ENCODE results near the gene ABCD1. TPM values are rescaled to one million over a fixed set of nuclear protein-coding genes. Genes with fewer than 3 reads are reported as not detected.
"Not testable (repeated sequence)": the region's sequence is repeated elsewhere in the genome, so short reads cannot be mapped to it uniquely, and the experiment has no call there.

ABCD1 gene
- total RNA-seq, 1 donor from 2014 or later, result 13.1 TPM

DNA sequence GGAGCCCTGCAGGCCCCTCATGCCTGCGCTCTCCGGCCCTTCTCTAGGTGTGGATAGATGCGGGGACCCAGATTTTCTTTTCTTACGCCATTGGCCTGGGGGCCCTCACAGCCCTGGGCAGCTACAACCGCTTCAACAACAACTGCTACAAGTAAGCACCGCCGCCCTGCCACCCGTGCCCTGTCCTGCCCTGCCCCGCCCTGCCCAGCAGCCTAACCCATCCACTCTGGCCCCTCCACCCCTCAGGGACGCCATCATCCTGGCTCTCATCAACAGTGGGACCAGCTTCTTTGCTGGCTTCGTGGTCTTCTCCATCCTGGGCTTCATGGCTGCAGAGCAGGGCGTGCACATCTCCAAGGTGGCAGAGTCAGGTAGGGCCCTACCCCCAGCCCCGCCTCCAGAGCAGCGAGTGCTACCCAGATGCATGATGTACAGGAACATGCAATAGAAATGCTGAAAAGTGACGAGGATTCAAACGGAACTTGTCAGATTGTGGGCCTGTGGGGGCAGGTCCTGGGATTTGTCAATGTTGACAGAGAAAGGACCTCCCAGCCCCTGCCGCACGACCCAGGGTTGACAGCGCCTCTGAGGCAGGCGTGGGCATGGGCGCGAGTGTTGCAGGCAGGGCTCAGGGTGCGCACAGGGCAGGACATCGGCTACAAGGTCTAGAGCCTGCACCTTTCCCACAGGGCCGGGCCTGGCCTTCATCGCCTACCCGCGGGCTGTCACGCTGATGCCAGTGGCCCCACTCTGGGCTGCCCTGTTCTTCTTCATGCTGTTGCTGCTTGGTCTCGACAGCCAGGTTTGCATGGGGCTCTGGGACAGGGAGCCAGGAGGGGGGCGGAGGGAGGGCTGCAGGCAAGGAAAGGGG, 31.2 kb upstream of the ABCD1 start:
- intact Hi-C loops (cut with micrococcal nuclease), result no loop called here

- intact Hi-C loops (cut with micrococcal nuclease), result not testable (repeated sequence)
These were observed 30.4 kb upstream of the ABCD1 start for GRCh38 chrX:153694256-153694655.

GRCh38 chrX:153694687-153695270, 29.9 kb upstream of the ABCD1 start:
- intact Hi-C loops (cut with micrococcal nuclease), result no loop called here

DNA sequence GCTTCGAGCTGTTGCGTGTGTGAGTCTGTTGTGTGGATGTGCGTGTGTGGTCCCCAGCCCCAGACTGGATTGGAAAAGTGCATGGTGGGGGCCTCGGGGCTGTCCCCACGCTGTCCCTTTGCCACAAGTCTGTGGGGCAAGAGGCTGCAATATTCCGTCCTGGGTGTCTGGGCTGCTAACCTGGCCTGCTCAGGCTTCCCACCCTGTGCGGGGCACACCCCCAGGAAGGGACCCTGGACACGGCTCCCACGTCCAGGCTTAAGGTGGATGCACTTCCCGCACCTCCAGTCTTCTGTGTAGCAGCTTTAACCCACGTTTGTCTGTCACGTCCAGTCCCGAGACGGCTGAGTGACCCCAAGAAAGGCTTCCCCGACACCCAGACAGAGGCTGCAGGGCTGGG, 28.6 kb upstream of the ABCD1 start:
- intact Hi-C loops (cut with micrococcal nuclease), result no loop called here

GRCh38 chrX:153696538-153696937, 28.1 kb upstream of the ABCD1 start:
- intact Hi-C loops (cut with micrococcal nuclease), result not testable (repeated sequence)

DNA sequence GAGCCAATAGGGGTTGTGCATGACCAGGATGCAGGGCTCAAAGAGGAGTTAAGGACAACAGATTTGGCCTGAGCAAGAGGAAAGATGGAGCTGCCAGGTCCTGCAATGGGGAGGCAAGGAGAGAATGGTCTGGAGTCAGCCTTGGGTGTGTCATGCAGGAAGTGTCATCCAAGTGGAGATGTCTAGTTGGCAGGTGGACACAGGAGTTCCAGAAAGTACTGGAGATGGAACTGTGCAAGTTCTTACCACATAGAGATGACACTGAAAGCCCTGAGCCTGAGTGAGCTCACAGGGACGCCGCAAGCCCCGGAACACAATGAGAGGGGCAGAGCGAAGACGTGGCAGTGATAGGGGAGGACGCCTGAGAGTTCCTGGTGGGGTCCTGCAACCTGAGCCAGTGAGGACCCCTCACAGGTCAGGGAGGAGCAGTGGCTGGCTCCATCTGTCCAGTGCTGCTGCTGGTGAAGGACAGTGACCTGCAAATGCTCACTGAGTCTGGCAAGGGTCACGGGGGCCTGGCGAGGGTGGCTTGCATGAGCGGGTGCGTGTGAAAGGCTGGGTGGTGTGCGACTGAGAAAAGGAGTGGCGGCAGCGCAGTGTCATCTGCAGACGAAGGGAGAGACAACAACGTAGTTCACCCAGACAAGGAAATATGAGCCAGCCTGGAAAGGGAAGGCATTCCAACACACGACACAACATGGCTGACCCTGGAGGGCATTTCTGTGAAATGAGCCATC, 27.5 kb upstream of the ABCD1 start:
- intact Hi-C loops (cut with micrococcal nuclease), result not testable (repeated sequence)

DNA sequence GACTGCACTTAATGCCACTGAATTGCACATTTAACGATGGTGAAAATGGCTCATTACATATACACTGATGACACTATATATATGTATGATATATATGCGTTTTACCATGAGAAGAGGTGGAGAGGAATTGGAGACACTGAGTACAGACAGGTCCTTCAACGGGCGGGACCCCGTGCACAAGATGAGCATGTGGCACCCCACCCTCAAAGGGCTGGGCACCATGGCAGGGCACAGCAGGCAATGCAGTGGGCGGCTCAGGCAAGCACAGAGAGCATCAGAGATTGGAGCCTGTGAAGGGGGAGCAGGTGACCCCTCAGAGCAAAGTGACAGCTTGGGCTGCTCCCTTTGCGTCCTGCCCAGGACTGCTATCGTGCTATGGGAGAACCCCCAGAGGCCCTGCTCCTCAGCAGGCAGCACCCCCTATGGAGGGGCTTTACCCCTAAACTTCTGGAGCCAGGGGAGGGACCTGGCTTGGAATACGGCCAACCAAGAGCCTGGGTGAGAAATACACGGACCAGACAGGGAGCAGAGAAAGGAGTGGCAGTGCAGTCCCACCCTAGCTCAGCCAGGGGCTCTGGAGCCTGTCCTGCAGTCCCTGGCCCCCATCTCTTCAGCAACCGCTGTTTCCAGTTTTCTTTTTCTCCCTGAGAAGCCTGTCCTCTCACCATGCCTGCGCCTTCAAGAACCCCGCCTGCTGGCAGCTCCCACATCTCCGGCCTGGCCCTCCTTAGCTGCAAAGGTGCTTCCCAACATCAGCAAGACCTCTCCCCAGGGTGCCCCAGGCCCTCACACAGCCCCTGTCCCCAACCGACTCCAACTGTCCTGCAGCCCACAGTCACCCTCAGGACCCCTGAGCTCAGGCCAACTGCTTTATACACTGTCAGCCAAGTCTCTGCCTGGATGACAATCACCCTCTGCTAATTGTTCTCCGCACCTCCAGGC, 26.5 kb upstream of the ABCD1 start:
- intact Hi-C loops (cut with micrococcal nuclease), result no loop called here

- intact Hi-C loops (cut with micrococcal nuclease), result not testable (repeated sequence)
These were observed 25.4 kb upstream of the ABCD1 start for GRCh38 chrX:153699210-153699783.

DNA sequence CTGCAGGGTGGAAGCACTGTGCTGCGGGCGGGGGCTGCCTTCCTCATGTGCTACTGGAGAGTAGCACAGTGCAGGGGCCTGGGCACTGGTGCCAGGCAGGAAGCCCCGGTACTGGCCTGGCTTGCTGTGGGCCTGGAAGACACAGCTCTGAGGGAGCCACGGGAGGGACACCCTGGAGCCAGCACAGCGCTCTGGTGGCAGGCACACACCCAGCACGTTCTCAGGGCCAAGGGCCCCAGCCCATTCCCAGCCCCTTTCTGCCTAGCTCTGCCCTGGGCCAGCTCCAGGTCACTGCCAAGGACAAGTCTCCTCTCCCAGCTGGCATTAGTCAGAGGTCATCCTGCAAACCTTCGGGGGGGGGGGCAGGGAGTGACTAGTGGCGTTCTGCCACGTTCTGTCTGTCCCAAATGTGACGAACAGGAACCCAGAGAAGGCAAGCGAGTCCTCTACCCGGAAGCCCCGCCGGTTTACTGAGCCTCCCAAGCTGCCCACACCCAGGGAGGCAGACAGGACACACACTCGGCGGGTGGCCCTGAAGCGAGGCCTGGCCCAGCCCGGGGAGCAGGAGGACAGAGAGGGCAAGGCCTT, 24.8 kb upstream of the ABCD1 start:
- intact Hi-C loops (cut with micrococcal nuclease), result not testable (repeated sequence)

- intact Hi-C loops (cut with micrococcal nuclease), result no loop called here
These were observed 24.2 kb upstream of the ABCD1 start for GRCh38 chrX:153700376-153700945.

- intact Hi-C loops (cut with micrococcal nuclease), result no loop called here
These were observed 23.7 kb upstream of the ABCD1 start for GRCh38 chrX:153700967-153701366.

GRCh38 chrX:153701706-153702105, 22.9 kb upstream of the ABCD1 start:
- intact Hi-C loops (cut with micrococcal nuclease), result no loop called here

DNA sequence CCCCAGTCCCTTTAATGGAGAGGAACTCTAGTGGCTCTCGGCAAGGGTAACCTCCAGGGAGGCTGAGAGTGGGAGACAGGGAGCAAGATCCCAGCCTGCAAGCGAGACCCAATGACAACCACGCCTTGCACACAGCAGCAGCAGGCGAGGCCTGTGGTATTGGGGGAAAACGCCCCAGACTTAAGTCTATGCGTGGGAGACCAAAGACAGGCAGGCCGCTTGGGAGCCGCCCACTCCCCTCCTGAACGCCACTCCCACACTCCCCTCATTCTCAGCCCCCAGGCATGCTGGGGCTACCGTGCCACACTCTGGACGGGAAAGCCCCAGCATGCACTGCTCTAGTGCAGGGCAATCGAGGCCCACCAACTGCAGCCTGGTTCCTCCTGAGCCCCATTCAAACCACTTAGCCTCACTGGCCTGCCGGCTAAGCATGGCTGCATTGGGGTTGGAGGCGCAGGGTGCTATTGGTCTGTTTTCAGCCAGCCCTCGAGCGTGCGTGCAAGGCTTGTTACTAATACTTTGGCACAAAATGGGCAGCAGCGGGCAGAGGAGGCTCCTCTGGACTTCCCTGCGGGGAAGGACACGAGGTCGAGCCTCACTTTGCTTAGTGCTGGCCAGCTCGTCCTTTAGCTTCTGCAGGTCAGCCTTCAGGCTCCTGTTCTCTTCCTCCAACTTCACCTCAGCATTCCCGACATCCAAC, 22.2 kb upstream of the ABCD1 start:
- intact Hi-C loops (cut with micrococcal nuclease), result no loop called here

GRCh38 chrX:153703036-153703370, 21.7 kb upstream of the ABCD1 start:
- intact Hi-C loops (cut with micrococcal nuclease), result no loop called here

DNA sequence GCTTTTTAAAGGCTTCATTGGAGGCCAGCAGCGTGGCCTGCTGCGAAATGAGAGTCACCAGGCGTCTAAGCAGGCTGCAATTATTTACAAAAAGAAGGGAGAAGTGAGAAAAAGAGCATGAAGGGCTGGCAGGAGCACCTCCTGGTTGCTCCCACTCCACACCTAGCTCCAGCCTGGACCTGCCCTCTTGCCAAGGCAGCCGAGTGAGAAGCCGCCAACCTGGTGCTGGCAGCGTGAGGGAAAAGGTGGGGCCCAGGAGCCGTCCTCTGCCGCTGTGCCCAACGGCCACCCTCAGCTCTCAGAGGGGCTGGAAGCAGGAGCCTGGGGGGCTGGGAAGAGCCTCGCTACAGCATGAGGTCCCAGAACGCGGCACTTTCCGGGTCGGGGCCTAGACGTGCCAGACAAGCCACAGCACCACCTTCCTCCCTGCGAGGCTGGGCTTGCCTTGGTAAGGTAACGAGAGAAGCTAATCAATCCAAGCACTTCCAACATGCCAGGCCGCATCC, 20.6 kb upstream of the ABCD1 start:
- intact Hi-C loops (cut with micrococcal nuclease), result no loop called here

DNA sequence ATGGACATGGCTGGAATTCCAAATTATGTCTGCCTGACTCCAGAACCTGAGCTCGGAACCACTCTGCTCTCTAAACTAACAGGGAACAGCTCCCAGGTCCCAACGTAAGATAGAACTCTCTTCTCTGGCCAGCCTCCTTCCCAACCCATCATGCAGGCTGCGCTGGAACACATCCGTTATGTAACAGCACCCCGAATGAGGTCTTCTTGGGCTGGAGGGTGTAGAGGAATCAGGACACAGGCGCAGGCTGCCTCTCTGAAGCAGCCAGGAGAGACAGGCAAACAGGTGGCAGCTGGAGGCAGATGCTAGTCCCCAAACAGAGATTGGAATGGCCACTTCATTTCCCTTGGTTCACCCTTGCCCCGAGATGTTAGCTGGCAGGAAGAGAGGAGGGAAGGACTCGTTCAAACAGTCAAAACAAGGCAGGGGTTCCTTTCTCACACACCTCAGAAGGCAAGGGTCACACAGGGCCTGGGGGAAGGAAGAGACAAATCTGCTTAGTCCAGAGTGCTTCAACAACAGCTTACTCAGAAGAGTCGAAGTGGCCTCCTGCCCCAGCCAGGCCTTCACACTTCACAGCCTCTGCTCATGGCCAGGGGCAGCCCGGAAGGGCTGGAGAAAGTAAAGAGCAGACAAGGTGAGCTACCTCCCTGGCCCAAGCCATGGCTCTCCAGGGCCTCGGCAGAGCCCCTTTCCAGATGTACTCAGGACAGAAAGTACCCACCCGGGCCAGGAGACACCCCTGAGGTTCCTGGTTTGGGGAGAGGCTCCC, 19.8 kb upstream of the ABCD1 start:
- intact Hi-C loops (cut with micrococcal nuclease), result not testable (repeated sequence)

GRCh38 chrX:153705403-153706060, 19.1 kb upstream of the ABCD1 start:
- intact Hi-C loops (cut with micrococcal nuclease), result not testable (repeated sequence)

- intact Hi-C loops (cut with micrococcal nuclease), result no loop called here
These were observed 17.9 kb upstream of the ABCD1 start for GRCh38 chrX:153706799-153707198.

Data from T-helper 2 cell treated with Interferon-gamma antibody and Interleukin-4, amounts not matched to agents 100 ng/mL and 5 ng/mL, for 36 hours (primary cell).